ENCODE measurements around the gene ZFHX3.

DNA sequence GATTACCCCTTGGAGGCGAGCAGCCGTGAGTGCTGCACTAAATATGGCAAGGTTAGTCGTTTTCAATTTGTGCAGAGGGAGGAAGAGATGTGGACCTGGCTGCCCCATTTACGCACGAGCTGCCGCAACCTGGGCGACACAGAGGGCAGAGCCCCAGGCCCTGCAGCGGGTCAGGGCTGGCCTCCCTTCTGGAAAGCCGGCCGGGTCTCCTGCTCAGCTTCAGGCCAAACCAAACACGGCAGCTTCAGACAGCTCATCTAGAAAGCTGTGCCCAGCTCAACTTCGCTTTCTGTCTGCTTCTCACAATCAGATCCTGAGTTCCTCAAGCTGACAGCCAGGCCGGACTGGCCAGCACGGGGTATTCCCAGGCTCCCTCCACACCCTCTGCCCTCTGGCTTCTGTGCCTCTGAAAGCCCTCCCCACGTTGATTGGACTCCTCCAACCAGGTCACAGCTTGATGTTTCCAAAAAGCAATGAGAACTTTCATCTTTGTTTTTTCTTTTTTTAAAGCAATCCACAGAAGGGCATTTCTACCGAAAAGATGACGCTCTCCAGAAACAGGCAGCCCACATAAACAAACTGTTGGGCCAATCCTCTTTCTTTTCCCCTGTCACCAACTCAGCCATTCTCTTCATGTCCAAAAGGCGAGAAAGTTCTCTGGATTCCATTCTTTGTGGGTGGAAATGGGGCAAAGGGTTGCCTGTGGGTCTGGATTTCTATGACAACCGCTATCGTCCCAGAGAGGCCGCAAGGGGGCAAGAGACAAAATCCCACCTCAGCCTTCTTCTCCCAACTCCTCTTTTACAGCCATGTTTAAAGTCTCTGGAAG lies 189.0 kb downstream of the ZFHX3 start:
- no peak for TF ChIP-seq HDAC2 (IDR thresholded peaks at IDR 0.05; ENCODE audit: borderline replicate concordance in 1 of 2, low read depth in 2 of 2, low read length in 2 of 2)
- no peak for TF ChIP-seq JUND (IDR thresholded peaks at IDR 0.05; ENCODE audit: low read length)
- no peak for TF ChIP-seq GABPA (IDR thresholded peaks at IDR 0.05; ENCODE audit: borderline replicate concordance, insufficient read depth, low read length)
- TF ChIP-seq BRCA1 (IDR thresholded peaks at IDR 0.05; ENCODE audit: low read depth, low read length), result no peak
- TF ChIP-seq CHD7 (IDR thresholded peaks at IDR 0.05; ENCODE audit: insufficient replicate concordance, low read length), result no peak
- no peak for TF ChIP-seq CREB1 (IDR thresholded peaks at IDR 0.05)
- no peak for TF ChIP-seq JUN (IDR thresholded peaks at IDR 0.05; ENCODE audit: low read depth, low read length)
- TF ChIP-seq CTCF (IDR thresholded peaks at IDR 0.05; ENCODE audit: control extremely low read depth in 1 of 3, insufficient read depth in 1 of 3, low read depth in 1 of 3, low read length in 3 of 3), result no peak
